ENCODE data around the gene TM4SF5. TPM values are rescaled to one million over a fixed set of nuclear protein-coding genes. Genes with fewer than 3 reads are reported as not detected.

TM4SF5 gene
- polyA plus RNA-seq: not detected in 2 replicates
- polyA minus RNA-seq: not detected in 2 replicates

DNA sequence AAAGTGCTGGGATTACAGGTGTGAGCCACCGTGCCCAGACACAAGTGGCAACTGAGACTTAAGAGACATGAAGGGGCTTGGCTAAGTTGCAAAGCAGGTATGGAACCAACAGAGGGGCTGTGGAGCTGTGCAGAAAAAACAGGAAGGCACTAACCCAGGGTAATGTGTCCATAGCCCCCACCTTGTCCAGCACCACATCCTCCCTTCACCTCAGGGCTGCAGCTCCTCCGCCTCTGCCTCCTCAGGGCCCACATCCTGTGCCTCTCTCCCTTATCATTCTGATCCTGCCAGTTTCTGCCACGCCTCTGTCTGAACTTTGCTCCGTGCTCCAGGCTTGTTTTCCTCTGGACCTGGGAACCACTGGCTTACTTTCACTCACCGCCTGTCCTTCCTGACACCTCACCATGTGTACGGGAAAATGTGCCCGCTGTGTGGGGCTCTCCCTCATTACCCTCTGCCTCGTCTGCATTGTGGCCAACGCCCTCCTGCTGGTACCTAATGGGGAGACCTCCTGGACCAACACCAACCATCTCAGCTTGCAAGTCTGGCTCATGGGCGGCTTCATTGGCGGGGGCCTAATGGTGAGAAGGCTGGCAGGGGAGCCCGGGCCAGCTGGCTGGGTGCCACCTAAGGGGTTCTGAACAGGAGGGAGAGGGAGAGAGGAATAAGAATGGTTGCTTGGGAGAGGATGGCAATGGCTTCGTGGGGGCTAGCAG lies at the start of gene TM4SF5:
Gene TM4SF5, plus strand, starts transcription at position 368 of the 716 bp plus-strand sequence. Its CDS starts 37 bp downstream, at position 405.
- Histone ChIP-seq H3K9ac (ENCODE audit: low read length) (no peak within 1 kb of the TSS), H3K27ac (ENCODE audit: low read length) (no peak within 1 kb of the TSS), H3K9me3 (ENCODE audit: low read length) (no peaks in the 10 kb centered on the region), H3K79me2 (replicated peaks; ENCODE audit: insufficient read depth, low read length) (no peaks in the 10 kb centered on the region), H3K27me3 (ENCODE audit: insufficient read depth, low read depth, low read length) (no peaks in the 10 kb centered on the region), H4K20me1 (ENCODE audit: insufficient read depth) (no peaks in the 10 kb centered on the region), H3K9me2 (ENCODE audit: insufficient read depth, low read length) (no peaks in the 10 kb centered on the region), H3K4me2 (ENCODE audit: low read length) (no peak within 1 kb of the TSS), H3K36me3 (ENCODE audit: insufficient read depth, low read length) (no peaks in the 10 kb centered on the region), H3K4me3 (ENCODE audit: low read length) (no peak within 1 kb of the TSS), H2AFZ (ENCODE audit: low read depth, low read length) (no peak within 1 kb of the TSS), H3F3A (ENCODE audit: insufficient read depth, low read length, poor library complexity, severe bottlenecking) (no peaks in the 10 kb centered on the region)
- no peak for TF ChIP-seq POLR2AphosphoS5 (IDR thresholded peaks at IDR 0.05)
- no peak for TF ChIP-seq RAD21 (conservative IDR thresholded peaks at IDR 0.05)
- no peak for TF ChIP-seq REST (IDR thresholded peaks at IDR 0.05; ENCODE audit: borderline replicate concordance)
- TF ChIP-seq EP300 (conservative IDR thresholded peaks at IDR 0.05; ENCODE audit: poor library complexity, severe bottlenecking): no peak
- TF ChIP-seq EZH2 (IDR thresholded peaks at IDR 0.05; ENCODE audit: borderline replicate concordance, insufficient read depth, low read length, poor library complexity, severe bottlenecking): no peak
- TF ChIP-seq TAF1 (IDR thresholded peaks at IDR 0.05; ENCODE audit: low read depth): no peak
- TF ChIP-seq SMC3 (conservative IDR thresholded peaks at IDR 0.05; ENCODE audit: poor library complexity): no peak
- TF ChIP-seq CTCF (IDR thresholded peaks at IDR 0.05; ENCODE audit: poor library complexity, severe bottlenecking): no peak

- H3K27ac ChIP-seq (ENCODE audit: low read length): no peak overlapping the region
- H2AFZ ChIP-seq (ENCODE audit: low read depth, low read length): no peak overlapping the region
These were observed 48.9 kb upstream of the TM4SF5 start for GRCh38 chr17:4722678-4723240.

More at GRCh38 chr17:4722678-4723240, 48.9 kb upstream of the TM4SF5 start:
- no peaks in the 10 kb centered on the region for H3K9me2 ChIP-seq (ENCODE audit: insufficient read depth, low read length)
- no peak overlapping the region for H3K9ac ChIP-seq (ENCODE audit: low read length)
- H4K20me1 ChIP-seq (ENCODE audit: insufficient read depth): no peaks in the 10 kb centered on the region
- no peak overlapping the region for H3K4me3 ChIP-seq (ENCODE audit: low read length)
- H3K36me3 ChIP-seq (ENCODE audit: insufficient read depth, low read length): no peaks in the 10 kb centered on the region
- H3K79me2 ChIP-seq (replicated peaks; ENCODE audit: insufficient read depth, low read length): no peaks in the 10 kb centered on the region
- no peaks in the 10 kb centered on the region for H3K9me3 ChIP-seq (ENCODE audit: low read length)
- H3K27me3 ChIP-seq (ENCODE audit: insufficient read depth, low read depth, low read length): no peaks in the 10 kb centered on the region
- TF ChIP-seq REST (IDR thresholded peaks at IDR 0.05; ENCODE audit: borderline replicate concordance) (no peak), EZH2 (IDR thresholded peaks at IDR 0.05; ENCODE audit: borderline replicate concordance, insufficient read depth, low read length, poor library complexity, severe bottlenecking) (no peak), SMC3 (conservative IDR thresholded peaks at IDR 0.05; ENCODE audit: poor library complexity) (no peak), EP300 (conservative IDR thresholded peaks at IDR 0.05; ENCODE audit: poor library complexity, severe bottlenecking) (no peak), MXI1 (conservative IDR thresholded peaks at IDR 0.05; ENCODE audit: poor library complexity, severe bottlenecking) (no peak), POLR2AphosphoS5 (IDR thresholded peaks at IDR 0.05) (no peak), TAF1 (IDR thresholded peaks at IDR 0.05; ENCODE audit: low read depth) (no peak), RAD21 (conservative IDR thresholded peaks at IDR 0.05) (no peak), CTCF (IDR thresholded peaks at IDR 0.05; ENCODE audit: poor library complexity, severe bottlenecking) (no peak)
- no peaks in the 10 kb centered on the region for H3F3A ChIP-seq (ENCODE audit: insufficient read depth, low read length, poor library complexity, severe bottlenecking)
- H3K4me2 ChIP-seq (ENCODE audit: low read length): no peak overlapping the region
